SK-N-SH (cell line): ENCODE measurements around the gene MGAT1. TPM values are rescaled to one million over a fixed set of nuclear protein-coding genes. Genes with fewer than 3 reads are reported as not detected.
A peak's percentile ranks its signal among the peaks of the same experiment; 100 is the strongest.

ENCODE experiments used
- CTCF ChIA-PET: fragments of 300-600, 350-600 bp; formaldehyde crosslinking; extraction: SDS; loops from one replicate; lab custom pipeline; 2021; lab: Yijun Ruan, JAX
- POLR2A ChIA-PET: fragments of 350-600 bp; sonication (Branson Sonifier 250); formaldehyde crosslinking; extraction: SDS; loops from one replicate; lab custom pipeline; 2020; ENCODE audit warnings: antibody characterized with exemption, inconsistent platforms; lab: Yijun Ruan, JAX
- DNase-seq: peaks from one replicate; pipeline ENCODE4 v3.0.0; 2012
- H2AFZ ChIP-seq: fragments of 200-600 bp; sonication (generic); 2 replicates; pipeline ENCODE4 v1.8.1; 2016; ENCODE audit warnings: antibody characterized with exemption, mild to moderate bottlenecking, low read depth
- H3F3A ChIP-seq: fragments of 200-600 bp; sonication (generic); replicated peaks from 2 replicates; pipeline ENCODE3; 2016; ENCODE audit warnings: antibody characterized with exemption, mild to moderate bottlenecking; ENCODE audit not compliant: insufficient read depth
- H3K27ac ChIP-seq, 2 experiments: fragments of 200-500 bp in 1 of 2; fragments of 200-600 bp in 1 of 2; sonication (Bioruptor generic) in 1 of 2; sonication (generic), shearing (Covaris generic) in 1 of 2; 2 replicates each; pipeline versions ENCODE4 v1.5.1 to v1.6.1; 2014 to 2016; ENCODE audit warnings: low read depth in 2 of 2, inconsistent platforms in 1 of 2, low read length in 1 of 2, mild to moderate bottlenecking in 1 of 2, mixed read lengths in 1 of 2
- H3K27me3 ChIP-seq: fragments of 200-600 bp; sonication (generic), shearing (Covaris generic); 2 replicates; pipeline ENCODE4 v1.6.1; 2016; ENCODE audit warnings: mixed run types; ENCODE audit not compliant: insufficient read depth
- H3K36me3 ChIP-seq, 2 experiments: fragments of 200-500 bp in 1 of 2; fragments of 200-600 bp in 1 of 2; sonication (Bioruptor generic) in 1 of 2; sonication (generic) in 1 of 2; replicated peaks in 1 of 2; 2 replicates each; pipeline versions ENCODE3 to v1.5.1; 2014 to 2016; ENCODE audit warnings: low read length in 1 of 2, mild to moderate bottlenecking in 1 of 2; ENCODE audit not compliant: insufficient read depth in 2 of 2, control insufficient read depth in 1 of 2
- H3K4me1 ChIP-seq, 2 experiments: fragments of 200-500 bp in 1 of 2; fragments of 200-600 bp in 1 of 2; sonication (Bioruptor generic) in 1 of 2; sonication (generic), shearing (Covaris generic) in 1 of 2; 2 replicates each; pipeline versions ENCODE4 v1.5.1 to v1.6.1; 2014 to 2016; ENCODE audit warnings: low read depth in 1 of 2, low read length in 1 of 2, mixed run types in 1 of 2; ENCODE audit not compliant: insufficient read depth in 2 of 2, control insufficient read depth in 1 of 2
- H3K4me2 ChIP-seq: fragments of 200-600 bp; sonication (generic), shearing (Covaris generic); 2 replicates; pipeline ENCODE4 v1.6.1; 2017; ENCODE audit warnings: mixed run types
- H3K4me3 ChIP-seq, 2 experiments: fragments of 200-500 bp in 1 of 2; fragments of 200-600 bp in 1 of 2; sonication (Bioruptor generic) in 1 of 2; sonication (generic), shearing (Covaris generic) in 1 of 2; 2 replicates each; pipeline versions ENCODE4 v1.5.1 to v1.8.1; 2014 to 2016; ENCODE audit warnings: low read depth in 2 of 2, inconsistent platforms in 1 of 2, low read length in 1 of 2, mild to moderate bottlenecking in 1 of 2, mixed read lengths in 1 of 2, moderate library complexity in 1 of 2
- H3K79me2 ChIP-seq: fragments of 200-600 bp; sonication (generic); 2 replicates; pipeline ENCODE4 v1.8.1; 2017; ENCODE audit warnings: mild to moderate bottlenecking; ENCODE audit not compliant: insufficient read depth
- H3K9ac ChIP-seq: fragments of 200-600 bp; sonication (generic); 2 replicates; pipeline ENCODE4 v1.6.1; 2017; ENCODE audit warnings: mixed run types
- H3K9me2 ChIP-seq: fragments of 200-600 bp; sonication (generic); 2 replicates; pipeline ENCODE4 v1.6.1; 2017; ENCODE audit warnings: mixed run types
- H3K9me3 ChIP-seq: fragments of 200-600 bp; sonication (generic); 2 replicates; pipeline ENCODE4 v1.6.1; 2017; ENCODE audit warnings: mixed run types, mild to moderate bottlenecking, moderate library complexity
- H4K20me1 ChIP-seq: fragments of 200-600 bp; sonication (generic); 2 replicates; pipeline ENCODE4 v1.6.1; 2017; ENCODE audit warnings: mild to moderate bottlenecking, mixed run types; ENCODE audit not compliant: insufficient read depth
- EP300 ChIP-seq, 2 experiments: IDR thresholded peaks; 2 replicates each; pipeline versions ENCODE4 v1.4.0 to v1.6.1; 2012; ENCODE audit warnings: borderline replicate concordance in 1 of 2, low read depth in 1 of 2, low read length in 1 of 2
- EZH2phosphoT487 ChIP-seq: fragments of 200-600 bp; sonication (generic); IDR thresholded peaks from 2 replicates; pipeline ENCODE4 v1.6.1; 2017; ENCODE audit warnings: low read depth, mixed run types, mild to moderate bottlenecking, antibody characterized with exemption, moderate library complexity, borderline replicate concordance
- NRF1 ChIP-seq: IDR thresholded peaks from 2 replicates; pipeline ENCODE4 v1.6.1; 2012; ENCODE audit warnings: low read depth, mild to moderate bottlenecking, low read length
- RAD21 ChIP-seq: IDR thresholded peaks from 2 replicates; pipeline ENCODE4 v1.6.1; 2012; ENCODE audit warnings: mild to moderate bottlenecking, low read length
- WGBS: methylation state at CpG from one replicate; pipeline ENCODE4 v1.1.6; 2017; ENCODE audit warnings: low lambda C conversion rate; 5-methylcytosine and 5-hydroxymethylcytosine counted together
- polyA plus RNA-seq, 3 experiments: library from polyadenylated mRNA; depleted of rRNA; stranded (reverse); fragments of >200 nt; gene quantifications; 2 replicates each; pipeline ENCODE4 v1.2.3, GENCODE V29; 2012
- TF ChIP-seq, protein P1 (sequence below): IDR thresholded peaks from 2 replicates; pipeline ENCODE4 v1.4.0; 2012; ENCODE audit warnings: low read depth
- TF ChIP-seq, protein P2 (sequence below): fragments of 150-350 bp; IDR thresholded peaks from 2 replicates; pipeline ENCODE4 v1.6.1; 2016; ENCODE audit warnings: mild to moderate bottlenecking, low read depth, low read length

Gene MGAT1
- polyA plus RNA-seq, 1 of the 3 experiments (the other 2 are of a cell fraction), result 47.3 TPM

DNA sequence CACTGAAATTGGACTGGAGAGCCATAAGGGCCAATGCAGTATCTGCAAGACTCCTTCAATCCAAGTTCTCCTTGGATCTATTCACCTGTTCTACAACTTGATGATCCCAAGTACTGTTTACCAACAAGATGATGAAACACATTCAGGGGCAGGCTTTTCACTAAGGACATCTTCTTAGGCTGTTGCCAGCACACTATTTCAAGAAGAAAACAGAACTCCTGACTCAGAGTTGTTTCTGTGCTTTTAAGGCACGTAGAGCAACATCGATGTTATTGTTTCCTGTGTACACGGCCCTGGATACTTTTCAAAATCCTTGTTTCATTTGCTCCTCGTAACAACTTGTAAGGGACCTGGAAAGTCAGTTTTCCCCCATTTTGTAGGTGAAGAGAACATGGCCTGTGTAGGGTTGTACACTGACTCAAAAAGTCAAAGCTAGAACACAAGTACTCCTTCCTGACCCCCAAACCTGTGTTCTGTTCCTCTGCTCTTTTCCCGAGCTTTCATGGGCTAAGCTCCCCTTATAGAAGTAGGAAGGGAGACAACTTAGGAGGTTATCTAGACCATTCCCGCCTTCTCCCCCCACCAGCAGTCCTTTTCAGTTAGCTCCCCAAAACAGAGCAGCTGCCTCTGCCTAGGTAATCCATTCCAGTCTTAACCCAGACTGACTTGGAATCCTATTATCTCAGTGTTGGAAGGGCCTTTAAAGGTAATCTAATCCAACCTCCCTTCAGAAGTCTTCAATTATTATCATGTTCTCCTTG lies 5.2 kb upstream of the MGAT1 start:
- H3F3A ChIP-seq, result no peaks in the 10 kb centered on the region
- H3K27me3 ChIP-seq, result no peaks in the 10 kb centered on the region
- TF ChIP-seq RAD21 (no peak), EP300 (IDR thresholded peaks at IDR 0.05; ENCODE audit: borderline replicate concordance in 1 of 2, low read depth in 1 of 2, low read length in 1 of 2) (no peak)
- TF ChIP-seq, protein P1, sequence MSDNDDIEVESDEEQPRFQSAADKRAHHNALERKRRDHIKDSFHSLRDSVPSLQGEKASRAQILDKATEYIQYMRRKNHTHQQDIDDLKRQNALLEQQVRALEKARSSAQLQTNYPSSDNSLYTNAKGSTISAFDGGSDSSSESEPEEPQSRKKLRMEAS, result no peak
- TF ChIP-seq, protein P2, sequence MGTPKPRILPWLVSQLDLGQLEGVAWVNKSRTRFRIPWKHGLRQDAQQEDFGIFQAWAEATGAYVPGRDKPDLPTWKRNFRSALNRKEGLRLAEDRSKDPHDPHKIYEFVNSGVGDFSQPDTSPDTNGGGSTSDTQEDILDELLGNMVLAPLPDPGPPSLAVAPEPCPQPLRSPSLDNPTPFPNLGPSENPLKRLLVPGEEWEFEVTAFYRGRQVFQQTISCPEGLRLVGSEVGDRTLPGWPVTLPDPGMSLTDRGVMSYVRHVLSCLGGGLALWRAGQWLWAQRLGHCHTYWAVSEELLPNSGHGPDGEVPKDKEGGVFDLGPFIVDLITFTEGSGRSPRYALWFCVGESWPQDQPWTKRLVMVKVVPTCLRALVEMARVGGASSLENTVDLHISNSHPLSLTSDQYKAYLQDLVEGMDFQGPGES, result no peak
- TF ChIP-seq, all 33 proteins: peak for 0
- peaks cover 0 to 10% of the 10 kb centered on the region in 2 experiments for H3K36me3 ChIP-seq
- H3K4me3 ChIP-seq, result peak overlapping the region; percentile 79 to 81
- no peaks in the 10 kb centered on the region for H4K20me1 ChIP-seq
- peaks cover 4 to 48% of the 10 kb centered on the region in 2 experiments; a peak in 3 of 4 replicates for H3K4me1 ChIP-seq
- peak overlapping the region in 1 of 2 experiments; percentile 22; a peak in 1 of 4 replicates for H3K27ac ChIP-seq
- H3K79me2 ChIP-seq, result peaks cover 46% of the 10 kb centered on the region
- peak overlapping the region; percentile 87 for H3K4me2 ChIP-seq
- no peak overlapping the region for H2AFZ ChIP-seq
- POLR2A ChIA-PET, result no interaction called here
- H3K9me3 ChIP-seq, result no peaks in the 10 kb centered on the region
- DNase-seq, result no peak
- H3K9ac ChIP-seq, result no peak overlapping the region
- 76% methylated on average over 6 of the region's 6 CpGs for WGBS
- CTCF ChIA-PET, result interaction anchor here (0.6 to 1.6 kb wide), 3 partner anchors 16 to 56 kb away, joined by 3 to 4 read pairs (median 4); no protein-coding TSS in a partner anchor
- H3K9me2 ChIP-seq, result no peaks in the 10 kb centered on the region

DNA sequence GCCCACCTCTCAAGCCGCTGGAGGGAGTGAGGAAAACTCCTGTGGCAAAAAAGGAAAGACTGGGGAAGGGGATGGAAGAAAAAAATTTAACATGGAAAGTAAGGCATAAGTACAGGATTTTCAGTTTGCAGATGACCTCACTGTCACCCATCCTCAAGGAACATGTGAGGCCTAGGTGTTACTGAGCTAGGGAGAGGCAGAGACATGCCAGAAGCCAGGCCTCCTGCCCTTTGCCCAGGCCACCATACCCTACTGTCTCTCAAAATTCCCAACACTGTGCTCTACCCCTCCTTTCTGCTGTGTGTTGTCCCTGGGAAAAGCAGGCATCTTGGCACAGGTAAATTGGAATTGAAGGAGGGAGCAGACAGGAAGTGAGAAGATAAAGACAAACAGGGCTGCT lies 4.4 kb upstream of the MGAT1 start:
- Histone ChIP-seq H3K36me3 (peaks cover 0 to 10% of the 10 kb centered on the region in 2 experiments), H3K9me3 (no peaks in the 10 kb centered on the region)
- TF ChIP-seq NRF1 (no peak), EZH2phosphoT487 (no peak)
- TF ChIP-seq, all 33 proteins: peak for 0
- H3K27ac ChIP-seq, result peak overlapping the region in 1 of 2 experiments; percentile 64; a peak in 1 of 4 replicates
- H3K27me3 ChIP-seq, result no peaks in the 10 kb centered on the region
- no peaks in the 10 kb centered on the region for H3F3A ChIP-seq
- no peaks in the 10 kb centered on the region for H3K9me2 ChIP-seq
- ChIA-PET CTCF (interaction anchor here (0.7 to 1.6 kb wide), 2 partner anchors 16 to 22 kb away, joined by 3 to 4 read pairs; no protein-coding TSS in a partner anchor), POLR2A (no interaction called here)
- no peak for DNase-seq
- 26% methylated on average over 1 of the region's 1 CpG for WGBS
- peak overlapping the region; percentile 40 to 79; a peak in 1 of 4 replicates for H3K4me3 ChIP-seq
- 0 out of 2 replicates have a peak, but pooled peaks cover under 1% of the 10 kb centered on the region for H4K20me1 ChIP-seq
- no peak overlapping the region for H3K9ac ChIP-seq
- no peak overlapping the region for H2AFZ ChIP-seq
- peaks cover 4 to 48% of the 10 kb centered on the region in 2 experiments; a peak in 3 of 4 replicates for H3K4me1 ChIP-seq
- H3K79me2 ChIP-seq, result peaks cover 50% of the 10 kb centered on the region
- H3K4me2 ChIP-seq, result peak overlapping the region; percentile 87
